Tibial nerve (tissue), 4 donors: ENCODE results near the gene BRPF3. TPM values are rescaled to one million over a fixed set of nuclear protein-coding genes. Genes with fewer than 3 reads are reported as not detected.

ENCODE experiments used
- DNase-seq, 2 donors: peaks; one replicate each; pipeline ENCODE4 v3.0.0-alpha.2; 2019; ENCODE audit warnings: low spot score in 2 of 2
- H3K27ac ChIP-seq, 4 donors: fragments of 200-600 bp; sonication (generic) in 3 of 4; one replicate each; pipeline ENCODE4 v1.5.1; 2017 to 2019; ENCODE audit warnings: mild to moderate bottlenecking in 1 of 4
- H3K27me3 ChIP-seq, 2 donors: fragments of 200-600 bp; sonication (generic) in 1 of 2; one replicate each; pipeline versions ENCODE4 v1.5.1 to v1.6.0; 2017 to 2019
- H3K36me3 ChIP-seq, 3 donors: fragments of 200-600 bp; sonication (generic); one replicate each; pipeline ENCODE4 v1.5.1; 2018 to 2019
- H3K4me1 ChIP-seq, 4 donors: fragments of 200-600 bp; sonication (generic) in 3 of 4; one replicate each; pipeline ENCODE4 v1.5.1; 2017 to 2019
- H3K4me3 ChIP-seq, 4 donors: fragments of 200-600 bp; sonication (generic) in 3 of 4; one replicate each; pipeline ENCODE4 v1.5.1; 2017 to 2019; ENCODE audit warnings: mild to moderate bottlenecking in 1 of 4, moderate library complexity in 1 of 4
- H3K9me3 ChIP-seq, 4 donors: fragments of 200-600 bp; sonication (generic) in 3 of 4; one replicate each; pipeline ENCODE4 v1.5.1; 2017 to 2019
- EP300 ChIP-seq, 2 donors: sonication (generic); formaldehyde crosslinking; IDR thresholded peaks; one replicate each; pipeline ENCODE4 v1.6.1; 2017; ENCODE audit warnings: antibody characterized with exemption in 2 of 2, mild to moderate bottlenecking in 1 of 2
- POLR2A ChIP-seq, 2 donors: fragments of 450-650 bp; IDR thresholded peaks; one replicate each; pipeline ENCODE4 v1.6.1; 2017; ENCODE audit warnings: antibody characterized with exemption in 2 of 2, mild to moderate bottlenecking in 2 of 2, moderate library complexity in 2 of 2
- WGBS, 2 donors: methylation state at CpG; one replicate each; pipeline ENCODE4 v1.1.5; 2018; 5-methylcytosine and 5-hydroxymethylcytosine counted together
- total RNA-seq, 4 donors: library from RNA; depleted of rRNA; stranded (reverse); fragments of >200 nt; gene quantifications; one replicate each; pipeline ENCODE4 v1.1.0, GENCODE V29; 2016
- TF ChIP-seq, protein P1 (sequence below), 5 experiments: fragments of 200-600 bp in 3 of 5; fragments of 450-650 bp in 2 of 5; sonication (generic) in 3 of 5; IDR thresholded peaks; one replicate each; pipeline ENCODE4 v1.5.1; 2016 to 2019; ENCODE audit warnings: antibody characterized with exemption in 5 of 5, mild to moderate bottlenecking in 3 of 5, moderate library complexity in 2 of 5

BRPF3 gene
- total RNA-seq, 4 donors from 2014 or later, result 18.4 to 32.7 (median 23.9) TPM

GRCh38 chr6:36227379-36228228 lies 31.1 kb downstream of the BRPF3 start:
- no peak for DNase-seq
- H3K4me1 ChIP-seq, result peaks cover 0 to 24% (median 0%) of the 10 kb centered on the region in 4 donors
- WGBS, 2 donors, result 63 to 86% methylated on average over 1 of the region's 1 CpG
- no peaks in the 10 kb centered on the region for H3K27me3 ChIP-seq
- no peaks in the 10 kb centered on the region for H3K9me3 ChIP-seq
- no peak for TF ChIP-seq POLR2A (IDR thresholded peaks at IDR 0.05)
- no peak for TF ChIP-seq EP300 (IDR thresholded peaks at IDR 0.05)
- TF ChIP-seq, protein P1, sequence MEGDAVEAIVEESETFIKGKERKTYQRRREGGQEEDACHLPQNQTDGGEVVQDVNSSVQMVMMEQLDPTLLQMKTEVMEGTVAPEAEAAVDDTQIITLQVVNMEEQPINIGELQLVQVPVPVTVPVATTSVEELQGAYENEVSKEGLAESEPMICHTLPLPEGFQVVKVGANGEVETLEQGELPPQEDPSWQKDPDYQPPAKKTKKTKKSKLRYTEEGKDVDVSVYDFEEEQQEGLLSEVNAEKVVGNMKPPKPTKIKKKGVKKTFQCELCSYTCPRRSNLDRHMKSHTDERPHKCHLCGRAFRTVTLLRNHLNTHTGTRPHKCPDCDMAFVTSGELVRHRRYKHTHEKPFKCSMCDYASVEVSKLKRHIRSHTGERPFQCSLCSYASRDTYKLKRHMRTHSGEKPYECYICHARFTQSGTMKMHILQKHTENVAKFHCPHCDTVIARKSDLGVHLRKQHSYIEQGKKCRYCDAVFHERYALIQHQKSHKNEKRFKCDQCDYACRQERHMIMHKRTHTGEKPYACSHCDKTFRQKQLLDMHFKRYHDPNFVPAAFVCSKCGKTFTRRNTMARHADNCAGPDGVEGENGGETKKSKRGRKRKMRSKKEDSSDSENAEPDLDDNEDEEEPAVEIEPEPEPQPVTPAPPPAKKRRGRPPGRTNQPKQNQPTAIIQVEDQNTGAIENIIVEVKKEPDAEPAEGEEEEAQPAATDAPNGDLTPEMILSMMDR (IDR thresholded peaks at IDR 0.05), result no peak
- no peak overlapping the region for H3K4me3 ChIP-seq
- peaks cover 0 to 98% (median 4%) of the 10 kb centered on the region in 3 donors for H3K36me3 ChIP-seq
- no peak overlapping the region for H3K27ac ChIP-seq

GRCh38 chr6:36229223-36229622 lies 32.7 kb downstream of the BRPF3 start:
- H3K9me3 ChIP-seq, result no peaks in the 10 kb centered on the region
- WGBS, 2 donors, result 88 to 95% methylated on average over 4 to 5 of the region's 5 CpGs
- peaks cover 0 to 12% (median 0%) of the 10 kb centered on the region in 4 donors for H3K4me1 ChIP-seq
- no peak for DNase-seq
- peaks cover 0 to 98% (median 4%) of the 10 kb centered on the region in 3 donors for H3K36me3 ChIP-seq
- H3K27ac ChIP-seq, result no peak overlapping the region
- no peak for TF ChIP-seq EP300 (IDR thresholded peaks at IDR 0.05)
- TF ChIP-seq, protein P1 (IDR thresholded peaks at IDR 0.05), result no peak
- TF ChIP-seq POLR2A (IDR thresholded peaks at IDR 0.05), result no peak
- H3K27me3 ChIP-seq, result no peaks in the 10 kb centered on the region
- H3K4me3 ChIP-seq, result no peak overlapping the region

DNA sequence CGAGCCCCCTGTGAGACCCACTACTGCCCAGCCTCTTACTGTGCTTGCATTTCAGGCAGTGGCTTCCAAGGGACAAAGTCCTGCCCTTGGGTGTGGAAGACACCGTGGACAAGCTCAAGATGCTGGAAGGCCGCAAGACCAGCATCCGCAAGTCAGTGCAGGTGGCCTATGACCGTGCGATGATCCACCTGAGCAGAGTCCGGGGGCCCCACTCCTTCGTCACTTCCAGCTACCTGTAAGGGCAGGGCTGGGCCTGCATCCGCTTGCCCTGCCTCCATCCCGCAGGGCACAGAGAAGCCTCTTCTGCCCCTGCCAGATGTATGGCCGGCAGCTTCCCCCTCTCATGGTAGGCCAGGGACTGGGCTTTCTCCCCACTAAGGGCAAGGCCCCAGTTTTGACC lies 33.8 kb downstream of the BRPF3 start:
- peaks cover 0 to 87% (median 4%) of the 10 kb centered on the region in 3 donors for H3K36me3 ChIP-seq
- H3K4me3 ChIP-seq, result no peak overlapping the region
- no peak for DNase-seq
- 84 to 91% methylated on average over 4 to 11 of the region's 11 CpGs for WGBS, 2 donors
- no peaks in the 10 kb centered on the region for H3K9me3 ChIP-seq
- peaks cover 0 to under 1% (median 0%) of the 10 kb centered on the region in 4 donors for H3K4me1 ChIP-seq
- TF ChIP-seq EP300 (IDR thresholded peaks at IDR 0.05), result no peak
- no peaks in the 10 kb centered on the region for H3K27me3 ChIP-seq
- H3K27ac ChIP-seq, result no peak overlapping the region

GRCh38 chr6:36232172-36232571 lies 35.6 kb downstream of the BRPF3 start:
- Histone ChIP-seq H3K4me1 (no peaks in the 10 kb centered on the region), H3K36me3 (peaks cover 0 to 85% (median 4%) of the 10 kb centered on the region in 3 donors)
- DNase-seq, result no peak

DNA sequence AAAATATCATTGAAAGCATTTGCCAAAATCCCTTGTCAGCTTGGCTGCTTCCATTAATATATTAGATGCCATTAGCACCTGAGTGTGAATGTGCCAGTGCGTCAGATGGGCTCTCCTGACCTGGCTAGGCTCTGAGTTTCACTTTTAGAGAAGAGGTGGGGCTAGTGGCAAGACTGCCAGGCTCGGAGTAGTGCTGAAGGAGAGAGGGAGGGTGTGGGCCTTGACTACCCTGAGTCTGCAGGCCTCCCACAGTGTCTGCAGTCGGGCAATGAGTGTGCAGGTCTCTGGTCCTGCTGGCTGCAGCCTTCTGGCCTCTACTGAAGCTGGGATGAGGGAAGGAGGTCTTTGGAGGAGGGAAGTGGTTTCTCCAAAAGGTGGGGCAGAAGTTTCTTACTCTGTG lies 38.8 kb downstream of the BRPF3 start:
- no peaks in the 10 kb centered on the region for H3K27me3 ChIP-seq
- WGBS, 2 donors, result 38 to 52% methylated on average over 3 of the region's 3 CpGs
- no peaks in the 10 kb centered on the region for H3K4me1 ChIP-seq
- no peak overlapping the region for H3K4me3 ChIP-seq
- no peak overlapping the region for H3K27ac ChIP-seq
- peaks cover 0 to 54% (median 4%) of the 10 kb centered on the region in 3 donors for H3K36me3 ChIP-seq
- TF ChIP-seq POLR2A (IDR thresholded peaks at IDR 0.05), result no peak
- no peak for TF ChIP-seq EP300 (IDR thresholded peaks at IDR 0.05)
- DNase-seq, result no peak
- H3K9me3 ChIP-seq, result no peaks in the 10 kb centered on the region

More at GRCh38 chr6:36232172-36232571, 35.6 kb downstream of the BRPF3 start:
- no peaks in the 10 kb centered on the region for H3K27me3 ChIP-seq
- TF ChIP-seq POLR2A (IDR thresholded peaks at IDR 0.05), result no peak
- TF ChIP-seq EP300 (IDR thresholded peaks at IDR 0.05), result no peak
- TF ChIP-seq, protein P1 (IDR thresholded peaks at IDR 0.05), result no peak
- no peak overlapping the region for H3K27ac ChIP-seq
- H3K4me3 ChIP-seq, result no peak overlapping the region
- WGBS, 2 donors, result 77 to 82% methylated on average over 4 of the region's 4 CpGs
- no peaks in the 10 kb centered on the region for H3K9me3 ChIP-seq

- H3K27ac ChIP-seq, result no peak overlapping the region
- no peaks in the 10 kb centered on the region for H3K9me3 ChIP-seq
- DNase-seq, result no peak
- no peaks in the 10 kb centered on the region for H3K27me3 ChIP-seq
- WGBS, 2 donors, result 97 to 98% methylated on average over 17 of the region's 17 CpGs
- peaks cover 0 to 49% (median 4%) of the 10 kb centered on the region in 3 donors for H3K36me3 ChIP-seq
- TF ChIP-seq POLR2A (IDR thresholded peaks at IDR 0.05), result no peak
- TF ChIP-seq, protein P1 (IDR thresholded peaks at IDR 0.05), result no peak
- TF ChIP-seq EP300 (IDR thresholded peaks at IDR 0.05), result no peak
- no peaks in the 10 kb centered on the region for H3K4me1 ChIP-seq
- no peak overlapping the region for H3K4me3 ChIP-seq
These were observed 39.3 kb downstream of the BRPF3 start for GRCh38 chr6:36235862-36236261.
